Ovary (tissue), 9 donors: ENCODE measurements around the gene ZNF792. TPM values are rescaled to one million over a fixed set of nuclear protein-coding genes. Genes with fewer than 3 reads are reported as not detected.
"Not testable (repeated sequence)": the region's sequence is repeated elsewhere in the genome, so short reads cannot be mapped to it uniquely, and the experiment has no call there.

Experiments used
- DNase-seq, 5 donors: peaks; one replicate each; pipeline ENCODE4 v3.0.0-alpha.2; 2019 to 2020
- H3K27ac ChIP-seq, 2 donors: fragments of 200-600 bp; one replicate each; pipeline versions ENCODE4 v1.5.1 to v1.8.0; 2019 to 2022
- H3K27me3 ChIP-seq: fragments of 200-600 bp; one replicate; pipeline ENCODE4 v1.8.0; 2022
- H3K36me3 ChIP-seq: fragments of 200-600 bp; sonication (generic); one replicate; pipeline ENCODE4 v1.5.1; 2019
- H3K4me1 ChIP-seq: one replicate; pipeline ENCODE4 v1.8.1; 2013; ENCODE audit warnings: mild to moderate bottlenecking, moderate library complexity; ENCODE audit not compliant: insufficient read depth
- H3K4me3 ChIP-seq: fragments of 200-600 bp; sonication (generic); one replicate; pipeline ENCODE4 v1.5.1; 2017
- H3K9me3 ChIP-seq, 2 donors: fragments of 200-600 bp in 1 of 2; sonication (generic) in 1 of 2; one replicate each; pipeline versions ENCODE4 v1.5.1 to v1.8.1; 2013 to 2019; ENCODE audit warnings: mild to moderate bottlenecking in 1 of 2, moderate library complexity in 1 of 2
- EP300 ChIP-seq: sonication (generic); formaldehyde crosslinking; IDR thresholded peaks from one replicate; pipeline ENCODE4 v1.6.1; 2017; ENCODE audit warnings: antibody characterized with exemption
- POLR2A ChIP-seq: fragments of 450-650 bp; IDR thresholded peaks from one replicate; pipeline ENCODE4 v1.6.1; 2017; ENCODE audit warnings: antibody characterized with exemption, mild to moderate bottlenecking, moderate library complexity
- WGBS, 3 donors: extraction: QIAGEN DNeasy Blood & Tissue Kit in 1 of 3; methylation state at CpG; one replicate each; pipeline versions ENCODE4 v1.1.5 to v1.1.7; 2013 to 2017; 5-methylcytosine and 5-hydroxymethylcytosine counted together
- intact Hi-C, 4 donors: fragments of 100-400 bp; cut with DNase I; formaldehyde crosslinking; loops; one replicate each; pipeline versions ENCODE4 v1.11.0 to v1.15.1; 2022 to 2023
- polyA plus RNA-seq, 2 donors: library from polyadenylated mRNA; stranded (reverse); fragments of 200-250 nt in 1 of 2; fragments of 350-450 nt in 1 of 2; fragmentation: Illumina TruSeq in 1 of 2; extraction: RNeasy Lipid Tissue Mini Kit (QIAGEN cat#74804) in 1 of 2; gene quantifications; one replicate each; pipeline ENCODE4 v1.2.3, GENCODE V29; 2013 to 2014
- total RNA-seq, 7 donors: library from RNA; depleted of rRNA in 2 of 7; stranded (reverse); fragments of >200 nt in 2 of 7; fragmentation: NEBNext Ultra II Directional in 3 of 7; extraction: Animal tissue kit (Norgen Biotek cat#: 25700) in 3 of 7; gene quantifications; one replicate each; pipeline versions ENCODE4 v1.1.0 to v1.2.4, GENCODE V29; 2016 to 2023
- TF ChIP-seq, protein P1 (sequence below), 3 donors: fragments of 450-650 bp in 2 of 3; fragments of 200-600 bp in 1 of 3; IDR thresholded peaks; one replicate each; pipeline versions ENCODE4 v1.5.1 to v1.8.0; 2016 to 2022; ENCODE audit warnings: antibody characterized with exemption in 3 of 3, mild to moderate bottlenecking in 1 of 3
- donor health status: DM: no; HTN: no; CAD: no; lungs with moderate emphysema.
- donor health status: DM: no; HTN: no; CAD: no.
- donor health status: Bipolar disorder and iron deficiency.
- donor health status: DM: yes; HTN: yes; CAD: no.
- donor health status: DM: no; HTN: no; CAD: no.
- donor health status: DM: yes; HTN: yes; CAD: no.

ZNF792 gene
- total and polyA plus RNA-seq, 9 donors: 2.6 to 5.4 (median 4.5) TPM

GRCh38 chr19:35011091-35011689 is 47.2 kb upstream of the ZNF792 start:
- intact Hi-C loops: loop anchor here in 2 of 4 donors (5.0 kb wide), 1 partner anchor 39 kb away; no protein-coding TSS in a partner anchor
- TF ChIP-seq EP300 (no peak), POLR2A (no peak)
- TF ChIP-seq, protein P1, sequence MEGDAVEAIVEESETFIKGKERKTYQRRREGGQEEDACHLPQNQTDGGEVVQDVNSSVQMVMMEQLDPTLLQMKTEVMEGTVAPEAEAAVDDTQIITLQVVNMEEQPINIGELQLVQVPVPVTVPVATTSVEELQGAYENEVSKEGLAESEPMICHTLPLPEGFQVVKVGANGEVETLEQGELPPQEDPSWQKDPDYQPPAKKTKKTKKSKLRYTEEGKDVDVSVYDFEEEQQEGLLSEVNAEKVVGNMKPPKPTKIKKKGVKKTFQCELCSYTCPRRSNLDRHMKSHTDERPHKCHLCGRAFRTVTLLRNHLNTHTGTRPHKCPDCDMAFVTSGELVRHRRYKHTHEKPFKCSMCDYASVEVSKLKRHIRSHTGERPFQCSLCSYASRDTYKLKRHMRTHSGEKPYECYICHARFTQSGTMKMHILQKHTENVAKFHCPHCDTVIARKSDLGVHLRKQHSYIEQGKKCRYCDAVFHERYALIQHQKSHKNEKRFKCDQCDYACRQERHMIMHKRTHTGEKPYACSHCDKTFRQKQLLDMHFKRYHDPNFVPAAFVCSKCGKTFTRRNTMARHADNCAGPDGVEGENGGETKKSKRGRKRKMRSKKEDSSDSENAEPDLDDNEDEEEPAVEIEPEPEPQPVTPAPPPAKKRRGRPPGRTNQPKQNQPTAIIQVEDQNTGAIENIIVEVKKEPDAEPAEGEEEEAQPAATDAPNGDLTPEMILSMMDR (IDR thresholded peaks at IDR 0.05): no peak
- Histone ChIP-seq H3K27me3 (no peaks in the 10 kb centered on the region), H3K4me3 (no peak overlapping the region), H3K36me3 (no peaks in the 10 kb centered on the region), H3K27ac (no peak overlapping the region), H3K9me3 (no peaks in the 10 kb centered on the region), H3K4me1 (no peaks in the 10 kb centered on the region)
- no peak for DNase-seq
- 81 to 85% (median 82%) methylated on average over 13 of the region's 13 CpGs for WGBS, 3 donors

- Histone ChIP-seq H3K27me3 (no peaks in the 10 kb centered on the region), H3K36me3 (no peaks in the 10 kb centered on the region), H3K4me3 (no peak overlapping the region), H3K27ac (no peak overlapping the region), H3K9me3 (no peaks in the 10 kb centered on the region), H3K4me1 (peaks cover under 1% of the 10 kb centered on the region)
- no peak for DNase-seq
- 83 to 87% (median 84%) methylated on average over 36 of the region's 36 CpGs for WGBS, 3 donors
- TF ChIP-seq EP300 (no peak), POLR2A (no peak)
- TF ChIP-seq, protein P1 (IDR thresholded peaks at IDR 0.05): no peak
- intact Hi-C loops: loop anchor here in 2 of 4 donors (5.0 kb wide), 1 partner anchor 37 kb away; no protein-coding TSS in a partner anchor
Observed at GRCh38 chr19:35009424-35010415, 45.7 kb upstream of the ZNF792 start.

DNA sequence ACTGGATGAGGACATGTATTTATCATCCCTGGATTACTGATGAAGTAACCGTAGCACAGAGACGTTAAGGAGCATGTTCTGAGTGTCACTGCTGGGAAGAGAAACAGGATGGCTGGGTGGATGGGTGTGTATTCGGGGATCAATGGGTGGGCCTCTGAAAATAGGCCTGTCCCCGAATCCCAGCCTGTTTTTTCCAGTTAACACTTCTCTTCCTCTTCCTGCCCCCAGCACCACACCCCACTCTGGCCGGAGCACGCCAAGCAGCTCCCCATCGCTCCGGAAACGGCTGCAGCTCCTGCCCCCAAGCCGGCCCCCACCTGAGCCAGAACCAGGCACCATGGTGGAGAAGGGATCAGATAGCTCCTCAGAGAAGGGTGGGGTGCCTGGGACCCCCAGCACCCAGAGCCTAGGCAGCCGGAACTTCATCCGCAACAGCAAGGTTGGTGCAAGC is 44.9 kb upstream of the ZNF792 start:
- TF ChIP-seq POLR2A: no peak
- TF ChIP-seq EP300: peak; percentile 44
- peak in 1 of 5 donors; percentile 40 for DNase-seq
- Histone ChIP-seq H3K36me3 (no peaks in the 10 kb centered on the region), H3K9me3 (no peaks in the 10 kb centered on the region), H3K4me1 (peaks cover 3% of the 10 kb centered on the region), H3K27ac (no peak overlapping the region), H3K4me3 (no peak overlapping the region), H3K27me3 (no peaks in the 10 kb centered on the region)
- 78 to 85% (median 82%) methylated on average over 12 of the region's 12 CpGs for WGBS, 3 donors
- intact Hi-C loops: no loop called here

DNA sequence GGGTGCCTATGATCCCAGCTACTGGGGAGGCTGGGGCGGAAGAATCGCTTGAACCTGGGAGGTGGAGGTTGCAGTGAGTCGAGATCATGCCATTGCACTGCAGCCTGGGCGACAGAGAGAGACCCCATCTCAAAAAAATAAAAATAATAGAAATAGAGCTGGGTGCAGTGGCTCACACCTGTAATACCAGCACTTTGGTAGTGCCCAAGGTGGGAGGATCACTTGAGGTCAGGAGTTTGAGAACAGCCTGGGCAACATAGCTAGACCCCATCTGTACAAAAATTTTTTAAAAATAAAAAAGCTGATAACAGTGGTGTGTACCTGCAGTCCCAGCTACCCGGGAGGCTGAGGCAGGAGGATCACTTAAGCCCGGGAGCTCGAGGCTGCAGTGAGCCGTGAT is 43.4 kb upstream of the ZNF792 start:
- H3K27me3 ChIP-seq, DNase-seq, H3K4me3 ChIP-seq, intact Hi-C loops, H3K36me3 ChIP-seq, H3K27ac ChIP-seq, H3K9me3 ChIP-seq: not testable (repeated sequence)
- WGBS, 3 donors: 93 to 97% (median 94%) methylated on average over 8 of the region's 8 CpGs
- H3K4me1 ChIP-seq: peaks cover 11% of the 10 kb centered on the region

GRCh38 chr19:35006999-35007365 is 43.0 kb upstream of the ZNF792 start:
- Histone ChIP-seq H3K4me1 (peaks cover 11% of the 10 kb centered on the region), H3K36me3 (no peaks in the 10 kb centered on the region), H3K27me3 (no peaks in the 10 kb centered on the region), H3K9me3 (no peaks in the 10 kb centered on the region), H3K4me3 (no peak overlapping the region), H3K27ac (no peak overlapping the region)
- WGBS, 3 donors: 86 to 95% (median 95%) methylated on average over 5 of the region's 5 CpGs
- DNase-seq: peak in 1 of 5 donors; percentile 14
- intact Hi-C loops: no loop called here
- TF ChIP-seq, protein P1 (IDR thresholded peaks at IDR 0.05): no peak
- TF ChIP-seq EP300 (no peak), POLR2A (no peak)
